ENCODE results near the gene TWIST2.

Gene TWIST2

DNA sequence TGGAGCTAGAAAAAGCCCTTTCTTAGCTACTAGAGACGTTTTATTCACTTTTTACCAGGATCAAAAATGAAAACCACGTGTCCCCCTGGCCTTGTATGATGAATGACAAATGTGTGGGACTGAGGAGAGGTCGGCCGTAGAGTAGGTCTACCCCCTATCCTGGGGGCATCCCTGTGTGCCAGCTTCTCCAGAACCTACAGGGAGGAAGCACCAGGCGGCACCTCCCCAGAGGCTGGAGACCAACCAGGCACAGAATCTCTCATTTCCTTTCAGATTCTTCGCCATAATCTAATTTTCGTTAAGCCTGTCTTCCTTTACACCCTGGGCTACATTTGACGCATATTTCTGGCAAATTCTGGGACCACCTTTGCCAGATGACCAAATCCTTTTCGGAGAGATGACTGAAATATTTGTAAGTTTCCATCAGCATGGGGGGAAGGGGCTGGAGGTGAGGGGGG is 15.9 kb downstream of the TWIST2 start:
- in situ Hi-C loops (cut with MboI; ENCODE audit: low sequenced_read_pairs, unreplicated experiment), result no loop called here
- no peak for TF ChIP-seq CTCF (IDR thresholded peaks at IDR 0.05; ENCODE audit: borderline replicate concordance, control extremely low read depth, extremely low read depth, insufficient read depth, missing control alignments)
- no peak for DNase-seq (ENCODE audit: low spot score)

- DNase-seq (ENCODE audit: low spot score), result no peak
Observed at GRCh38 chr2:238864207-238865014, 16.5 kb downstream of the TWIST2 start.

DNA sequence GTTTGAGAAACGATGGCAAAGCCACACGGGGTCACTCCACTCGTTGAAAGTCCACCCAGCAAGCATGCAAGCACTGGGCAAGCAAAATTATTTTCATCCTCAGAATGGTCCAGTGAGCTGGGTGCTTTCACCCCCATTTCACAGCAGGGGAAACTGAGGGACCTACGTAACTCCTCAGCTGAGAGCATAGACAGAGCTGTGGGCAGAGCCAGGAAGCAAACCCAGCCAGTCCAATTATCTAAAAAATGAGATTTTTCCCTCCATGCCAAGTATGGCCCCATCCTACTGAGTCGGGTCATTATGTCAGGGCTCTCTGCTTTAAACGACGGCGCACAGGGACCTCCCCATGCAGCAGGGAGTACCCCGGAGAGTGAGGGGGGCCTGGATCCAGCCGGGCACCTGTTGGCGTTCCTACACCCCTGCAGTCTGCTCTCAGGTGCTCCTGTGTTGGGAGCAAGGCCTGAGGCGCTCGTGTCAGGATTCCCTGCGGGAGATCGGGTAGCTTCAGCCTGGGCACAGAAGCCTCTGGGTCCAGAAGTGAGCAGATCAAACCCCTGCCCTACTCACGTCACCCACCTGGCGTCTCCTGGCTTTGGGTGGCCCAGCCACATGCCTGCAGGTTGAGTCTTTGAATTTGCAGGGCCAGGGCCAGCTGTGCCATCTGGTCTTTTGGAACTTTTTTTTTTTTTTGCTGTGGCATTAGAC is 17.3 kb downstream of the TWIST2 start:
- in situ Hi-C loops (cut with MboI; ENCODE audit: low sequenced_read_pairs, unreplicated experiment), result no loop called here
- no peak for DNase-seq (ENCODE audit: low spot score)

More at GRCh38 chr2:238864207-238865014, 16.5 kb downstream of the TWIST2 start:
- in situ Hi-C loops (cut with MboI; ENCODE audit: low sequenced_read_pairs, unreplicated experiment), result no loop called here
- TF ChIP-seq CTCF (IDR thresholded peaks at IDR 0.05; ENCODE audit: borderline replicate concordance, control extremely low read depth, extremely low read depth, insufficient read depth, missing control alignments), result no peak

DNA sequence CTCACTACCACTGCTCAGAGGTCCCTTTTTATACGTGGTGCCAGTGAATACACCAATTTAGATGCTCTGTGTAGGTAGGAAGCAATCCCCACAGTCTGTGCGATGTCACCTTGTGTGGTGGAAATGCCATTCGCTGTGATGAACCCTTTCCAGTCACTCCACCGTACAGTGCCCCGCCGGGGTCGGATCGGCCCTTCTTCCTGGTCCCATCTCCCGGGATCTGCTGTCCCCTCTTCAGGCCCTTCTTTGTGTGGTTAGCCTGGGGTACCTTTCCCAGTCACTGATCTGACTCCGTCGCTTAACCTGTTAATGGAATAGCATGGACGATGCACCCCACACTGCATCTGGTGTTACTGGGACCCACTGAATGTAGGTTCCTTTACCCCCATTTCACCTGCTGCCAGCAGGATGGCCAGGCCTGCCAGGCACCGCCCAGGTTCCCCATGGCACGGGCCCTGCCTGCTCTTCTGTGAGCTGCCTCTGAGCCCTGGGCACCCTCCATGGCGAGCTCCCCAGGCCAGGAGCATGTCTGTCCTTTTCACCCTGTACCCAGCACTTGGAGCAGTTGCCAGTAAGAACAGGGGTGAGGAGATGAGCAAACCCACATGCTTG is 18.0 kb downstream of the TWIST2 start:
- in situ Hi-C loops (cut with MboI; ENCODE audit: low sequenced_read_pairs, unreplicated experiment), result no loop called here

More for the DNA sequence above, 17.3 kb downstream of the TWIST2 start:
- no peak for TF ChIP-seq CTCF (IDR thresholded peaks at IDR 0.05; ENCODE audit: borderline replicate concordance, control extremely low read depth, extremely low read depth, insufficient read depth, missing control alignments)

DNA sequence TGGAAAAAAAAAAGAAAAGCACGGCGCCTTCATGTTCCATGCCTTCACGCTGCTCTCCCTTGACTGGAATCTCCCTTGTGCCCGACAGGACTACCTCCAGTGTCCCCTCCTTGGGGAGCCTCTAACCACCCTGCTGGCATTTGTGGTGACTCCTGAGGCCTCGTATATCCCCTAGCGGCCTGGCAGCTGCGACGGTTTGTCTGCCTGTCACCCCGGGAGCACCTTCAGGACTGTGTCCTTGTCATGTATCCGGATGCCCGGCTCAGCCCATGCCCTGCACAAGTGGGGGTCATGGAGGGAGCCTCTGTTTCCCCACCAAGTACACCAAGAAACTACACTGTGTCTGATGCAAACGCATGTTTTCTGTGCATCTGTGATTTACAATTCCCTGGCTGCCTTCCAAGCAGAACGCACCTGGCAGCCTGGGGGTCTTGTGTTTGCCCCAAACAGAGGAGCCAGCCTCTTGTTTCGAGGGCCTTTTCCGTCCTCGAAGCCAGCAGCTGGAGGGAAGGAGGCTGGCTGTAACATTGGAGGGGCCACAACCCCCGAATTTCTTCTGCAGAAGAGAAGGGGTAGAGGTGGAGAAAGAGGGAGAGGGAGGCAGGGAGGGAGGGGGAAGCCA is 18.9 kb downstream of the TWIST2 start:
- TF ChIP-seq CTCF (IDR thresholded peaks at IDR 0.05; ENCODE audit: borderline replicate concordance, control extremely low read depth, extremely low read depth, insufficient read depth, missing control alignments), result no peak
- in situ Hi-C loops (cut with MboI; ENCODE audit: low sequenced_read_pairs, unreplicated experiment), result no loop called here

More for the DNA sequence above, 18.0 kb downstream of the TWIST2 start:
- no peak for TF ChIP-seq CTCF (IDR thresholded peaks at IDR 0.05; ENCODE audit: borderline replicate concordance, control extremely low read depth, extremely low read depth, insufficient read depth, missing control alignments)
- no peak for DNase-seq (ENCODE audit: low spot score)

GRCh38 chr2:238868067-238868524 is 20.2 kb downstream of the TWIST2 start:
- TF ChIP-seq CTCF (IDR thresholded peaks at IDR 0.05; ENCODE audit: borderline replicate concordance, control extremely low read depth, extremely low read depth, insufficient read depth, missing control alignments), result no peak
- no peak for DNase-seq (ENCODE audit: low spot score)
- in situ Hi-C loops (cut with MboI; ENCODE audit: low sequenced_read_pairs, unreplicated experiment), result no loop called here

More for the DNA sequence above, 18.9 kb downstream of the TWIST2 start:
- no peak for DNase-seq (ENCODE audit: low spot score)

Data from GM13976 (cell line).